H1 (cell line): ENCODE measurements around the gene SERPINB2. TPM values are rescaled to one million over a fixed set of nuclear protein-coding genes. Genes with fewer than 3 reads are reported as not detected.

Experiments
- CTCF ChIA-PET: fragments of 300-600 bp; sonication (Branson Sonifier 250); formaldehyde crosslinking; loops from one replicate; lab custom pipeline; 2021; ENCODE audit not compliant: partially characterized antibody; lab: Charles Lee
- POLR2A ChIA-PET: fragments of 300-600 bp; sonication (Branson Sonifier 250); formaldehyde crosslinking; loops from one replicate; lab custom pipeline; 2021; ENCODE audit warnings: inconsistent platforms; ENCODE audit not compliant: partially characterized antibody; lab: Charles Lee
- DNase-seq, 2 experiments: peaks; one replicate each; pipeline versions ENCODE4 v3.0.0 to v3.0.0-alpha.2; 2010 to 2022; ENCODE audit warnings: low spot score in 2 of 2, low read depth in 1 of 2, mixed read lengths in 1 of 2
- FAIRE-seq: peaks from 2 replicates; lab custom pipeline; 2011; peaks lifted over from hg19 to GRCh38; lab: Jason Lieb, UNC
- H2AFZ ChIP-seq: 2 replicates; pipeline ENCODE4 v1.8.1; 2012; ENCODE audit warnings: low read length, inconsistent platforms
- H2AK5ac ChIP-seq: 2 replicates; pipeline ENCODE4 v1.6.1; 2013; ENCODE audit warnings: low read depth, low read length
- H2BK120ac ChIP-seq: replicated peaks from 2 replicates; pipeline ENCODE3; 2013; ENCODE audit warnings: low read depth, low read length, inconsistent platforms
- H2BK12ac ChIP-seq: 2 replicates; pipeline ENCODE4 v1.6.1; 2013; ENCODE audit warnings: low read depth, low read length
- H2BK15ac ChIP-seq: 2 replicates; pipeline ENCODE4 v1.6.1; 2013; ENCODE audit warnings: low read length
- H2BK20ac ChIP-seq: 2 replicates; pipeline ENCODE4 v1.6.1; 2013; ENCODE audit warnings: low read length
- H2BK5ac ChIP-seq: 2 replicates; pipeline ENCODE4 v1.6.1; 2013; ENCODE audit warnings: low read depth, low read length
- H3K14ac ChIP-seq: 2 replicates; pipeline ENCODE4 v1.6.1; 2013; ENCODE audit warnings: inconsistent platforms; ENCODE audit not compliant: insufficient read length
- H3K18ac ChIP-seq: 2 replicates; pipeline ENCODE4 v1.6.1; 2013; ENCODE audit warnings: low read length; ENCODE audit errors: extremely low read depth
- H3K23ac ChIP-seq: 2 replicates; pipeline ENCODE4 v1.6.1; 2013; ENCODE audit warnings: inconsistent platforms; ENCODE audit not compliant: insufficient read length
- H3K23me2 ChIP-seq: 2 replicates; pipeline ENCODE4 v1.6.1; 2013; ENCODE audit warnings: low read depth, low read length
- H3K27ac ChIP-seq: 2 replicates; pipeline ENCODE4 v1.6.1; 2011; ENCODE audit warnings: low read depth, low read length, inconsistent platforms
- H3K27me3 ChIP-seq, 4 experiments: replicated peaks in 1 of 4; 1 replicate in 1 of 4; 2 replicates in 3 of 4; pipeline versions ENCODE4 v1.6.1 to v1.8.1; 2011 to 2013; ENCODE audit warnings: low read length in 3 of 4, mild to moderate bottlenecking in 3 of 4, inconsistent platforms in 2 of 4, mixed read lengths in 2 of 4, moderate library complexity in 1 of 4; ENCODE audit not compliant: control insufficient read depth in 3 of 4, insufficient read depth in 3 of 4; ENCODE audit errors: extremely low read depth in 1 of 4
- H3K36me3 ChIP-seq, 4 experiments: 2 replicates each; pipeline versions ENCODE4 v1.6.1 to v1.8.1; 2011 to 2013; ENCODE audit warnings: mild to moderate bottlenecking in 4 of 4, low read length in 3 of 4, moderate library complexity in 2 of 4, control low read depth in 1 of 4, inconsistent platforms in 1 of 4; ENCODE audit not compliant: insufficient read depth in 4 of 4, control insufficient read depth in 2 of 4
- H3K4ac ChIP-seq: replicated peaks from 2 replicates; pipeline ENCODE3; 2013; ENCODE audit warnings: low read length, low read depth, mixed read lengths, inconsistent platforms; ENCODE audit not compliant: insufficient read length
- H3K4me1 ChIP-seq, 4 experiments: replicated peaks in 1 of 4; 1 replicate in 1 of 4; 2 replicates in 3 of 4; pipeline versions ENCODE4 v1.6.1 to v1.8.1; 2011 to 2013; ENCODE audit warnings: low read length in 3 of 4, inconsistent platforms in 2 of 4, mixed read lengths in 1 of 4; ENCODE audit not compliant: insufficient read depth in 4 of 4, control insufficient read depth in 3 of 4
- H3K4me2 ChIP-seq, 2 experiments: 2 replicates each; pipeline versions ENCODE4 v1.6.1 to v1.8.1; 2011 to 2013; ENCODE audit warnings: low read depth in 2 of 2, low read length in 2 of 2, control low read depth in 1 of 2, inconsistent platforms in 1 of 2, mild to moderate bottlenecking in 1 of 2; ENCODE audit not compliant: insufficient read depth in 1 of 2
- H3K4me3 ChIP-seq, 4 experiments: fragments of 200-600, 300-600 bp in 1 of 4; sonication (generic), shearing (Covaris generic), sonication (Bioruptor Twin) in 1 of 4; 2 replicates each; pipeline versions ENCODE4 v1.5.1 to v1.8.1; 2011 to 2016; ENCODE audit warnings: low read length in 4 of 4, low read depth in 3 of 4, control low read depth in 2 of 4, inconsistent platforms in 2 of 4, mild to moderate bottlenecking in 2 of 4, mixed read lengths in 1 of 4, moderate library complexity in 1 of 4; ENCODE audit not compliant: insufficient read depth in 2 of 4; ENCODE audit errors: extremely low read depth in 1 of 4
- H3K56ac ChIP-seq: replicated peaks from 2 replicates; pipeline ENCODE3; 2013; ENCODE audit warnings: low read depth, mild to moderate bottlenecking, mixed read lengths, low read length, inconsistent platforms; ENCODE audit not compliant: insufficient read length
- H3K79me1 ChIP-seq: 2 replicates; pipeline ENCODE4 v1.6.1; 2013; ENCODE audit warnings: low read depth, low read length, control low read depth
- H3K79me2 ChIP-seq, 2 experiments: 2 replicates each; pipeline versions ENCODE4 v1.6.1 to v1.8.1; 2012 to 2013; ENCODE audit warnings: low read length in 2 of 2, mild to moderate bottlenecking in 2 of 2, inconsistent platforms in 1 of 2; ENCODE audit not compliant: insufficient read depth in 2 of 2, control insufficient read depth in 1 of 2
- H3K9ac ChIP-seq, 4 experiments: replicated peaks in 1 of 4; 1 replicate in 1 of 4; 2 replicates in 3 of 4; pipeline versions ENCODE4 v1.6.1 to v1.8.1; 2011 to 2013; ENCODE audit warnings: low read depth in 3 of 4, low read length in 3 of 4, control low read depth in 2 of 4, mild to moderate bottlenecking in 2 of 4, moderate library complexity in 2 of 4, inconsistent platforms in 1 of 4; ENCODE audit errors: extremely low read depth in 1 of 4
- H3K9me3 ChIP-seq, 2 experiments: 2 replicates each; pipeline versions ENCODE4 v1.6.1 to v1.8.1; 2012 to 2013; ENCODE audit warnings: mild to moderate bottlenecking in 2 of 2, moderate library complexity in 2 of 2, control low read depth in 1 of 2, inconsistent platforms in 1 of 2, low read depth in 1 of 2, low read length in 1 of 2, mixed read lengths in 1 of 2; ENCODE audit not compliant: insufficient read depth in 2 of 2
- H4K20me1 ChIP-seq, 2 experiments: replicated peaks in 1 of 2; 2 replicates each; pipeline versions ENCODE3 to v1.8.1; 2011 to 2013; ENCODE audit warnings: inconsistent platforms in 2 of 2, low read length in 2 of 2, mild to moderate bottlenecking in 1 of 2; ENCODE audit not compliant: insufficient read depth in 2 of 2, control insufficient read depth in 1 of 2
- H4K5ac ChIP-seq: 2 replicates; pipeline ENCODE4 v1.6.1; 2013; ENCODE audit warnings: low read length, low read depth, mixed read lengths, inconsistent platforms; ENCODE audit not compliant: insufficient read length
- H4K8ac ChIP-seq: 2 replicates; pipeline ENCODE4 v1.8.0; 2013; ENCODE audit warnings: mild to moderate bottlenecking, moderate library complexity, low read length, inconsistent platforms; ENCODE audit not compliant: insufficient read depth; ENCODE audit errors: extremely low read depth
- H4K91ac ChIP-seq: replicated peaks from 2 replicates; pipeline ENCODE3; 2013; ENCODE audit warnings: low read length, mixed read lengths, inconsistent platforms; ENCODE audit not compliant: insufficient read length
- CHD2 ChIP-seq: IDR thresholded peaks from 2 replicates; pipeline ENCODE4 v1.6.1; 2012; ENCODE audit warnings: low read length, improper control_type of control experiment
- CTCF ChIP-seq, 3 experiments: IDR thresholded peaks; 1 replicate in 2 of 3; 2 replicates in 1 of 3; pipeline versions ENCODE4 v1.5.1 to v1.6.1; 2011; ENCODE audit warnings: low read length in 3 of 3, mild to moderate bottlenecking in 3 of 3, inconsistent platforms in 2 of 3, low read depth in 1 of 3, moderate library complexity in 1 of 3; ENCODE audit not compliant: insufficient read depth in 1 of 3; ENCODE audit errors: control extremely low read depth in 1 of 3
- EP300 ChIP-seq, 2 experiments: IDR thresholded peaks; 1 replicate in 1 of 2; 2 replicates in 1 of 2; pipeline ENCODE4 v1.6.1; 2011 to 2012; ENCODE audit warnings: low read depth in 2 of 2, low read length in 2 of 2, mild to moderate bottlenecking in 2 of 2, borderline replicate concordance in 1 of 2, inconsistent platforms in 1 of 2, moderate library complexity in 1 of 2
- JUND ChIP-seq: IDR thresholded peaks from 2 replicates; pipeline ENCODE4 v1.6.1; 2011; ENCODE audit warnings: mild to moderate bottlenecking, improper control_type of control experiment, low read length
- NRF1 ChIP-seq: IDR thresholded peaks from 2 replicates; pipeline ENCODE4 v1.6.1; 2011; ENCODE audit warnings: mild to moderate bottlenecking, low read depth, low read length, improper control_type of control experiment
- YY1 ChIP-seq: IDR thresholded peaks from 2 replicates; pipeline ENCODE4 v1.6.1; 2011; ENCODE audit warnings: low read depth, mild to moderate bottlenecking, low read length
- WGBS, 2 experiments: shearing (Covaris generic) in 1 of 2; methylation state at CpG; one replicate each; pipeline versions ENCODE4 v1.1.6 to v1.1.7; 2013 to 2015; ENCODE audit warnings: low lambda C conversion rate in 2 of 2, mixed read lengths in 2 of 2, inconsistent platforms in 1 of 2, low coverage in 1 of 2, missing lambda C conversion rate in 1 of 2; ENCODE audit not compliant: insufficient replicate concordance in 2 of 2, insufficient coverage in 1 of 2, insufficient read length in 1 of 2; ENCODE audit errors: extremely low coverage in 1 of 2, missing lambda C conversion rate in 1 of 2; 5-methylcytosine and 5-hydroxymethylcytosine counted together
- polyA plus RNA-seq, 7 experiments: library from polyadenylated mRNA; depleted of rRNA in 3 of 7; stranded (reverse) in 5 of 7; unstranded in 2 of 7; fragments of >200 nt in 5 of 7; fragments of 200-250 nt in 2 of 7; gene quantifications; 1 replicate in 5 of 7; 2 replicates in 1 of 7; 4 replicates in 1 of 7; pipeline versions ENCODE4 v1.2.1 to v1.2.3, GENCODE V29; 2011 to 2013; ENCODE audit warnings: missing spikeins in 2 of 7, mixed read lengths in 2 of 7
- total RNA-seq: library from RNA; stranded (reverse); fragmentation: NEBNext Ultra II Directional; extraction: Animal tissue kit (Norgen Biotek cat#: 25700); gene quantifications from 2 replicates; pipeline ENCODE4 v1.2.1, GENCODE V29; 2021
- TF ChIP-seq, protein P1 (sequence below): IDR thresholded peaks from 2 replicates; pipeline ENCODE4 v1.6.1; 2012; ENCODE audit warnings: inconsistent platforms
- TF ChIP-seq, protein P2 (sequence below): IDR thresholded peaks from 2 replicates; pipeline ENCODE4 v1.6.1; 2012; ENCODE audit warnings: low read length, inconsistent platforms

Gene SERPINB2
- total and polyA plus RNA-seq, 2 of the 8 experiments (the other 6 are each of a cell fraction or from before 2014, with no cell fraction given): not detected

DNA sequence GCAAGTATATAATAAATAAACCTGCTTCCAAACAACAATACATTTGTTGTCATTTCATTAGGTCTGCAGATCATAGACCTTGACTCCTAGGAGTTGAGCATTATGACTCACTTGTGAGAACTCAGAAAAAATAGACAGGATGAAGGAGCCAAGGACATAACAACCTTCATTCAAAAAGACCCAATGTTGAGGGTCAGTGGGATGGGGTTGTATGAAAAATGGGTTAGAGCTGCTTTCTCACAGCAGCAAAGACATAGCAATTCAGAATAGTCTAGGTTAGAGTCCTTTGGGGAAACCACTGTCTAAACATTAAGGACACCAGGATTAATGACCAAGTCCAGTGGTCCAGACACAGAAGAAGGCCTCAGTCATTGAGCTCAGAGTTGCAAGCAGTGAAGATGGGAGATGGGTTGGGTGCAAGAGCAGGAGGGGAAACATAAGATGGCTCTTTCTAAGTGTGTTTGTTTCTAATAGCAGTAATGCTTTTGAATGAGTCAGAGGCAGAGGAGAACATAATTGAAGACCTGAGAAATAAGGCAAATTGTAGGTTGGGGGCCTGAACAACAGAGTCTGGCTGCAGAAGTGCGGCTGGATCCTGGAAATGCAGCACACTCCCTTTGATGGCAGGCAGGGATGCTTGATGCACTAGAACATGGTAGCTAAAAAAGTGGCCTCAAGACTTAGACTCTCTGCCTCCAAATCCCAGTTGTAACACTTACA, 16.5 kb downstream of the SERPINB2 start:
- FAIRE-seq (no peak), DNase-seq (no peak)
- no peak overlapping the region for H3K18ac ChIP-seq
- no peak overlapping the region for H3K14ac ChIP-seq
- no peak overlapping the region for H3K4me2 ChIP-seq
- no peaks in the 10 kb centered on the region for H3K36me3 ChIP-seq
- H3K23ac ChIP-seq: no peak overlapping the region
- H3K79me2 ChIP-seq: no peaks in the 10 kb centered on the region
- H3K56ac ChIP-seq: no peak overlapping the region
- WGBS, 2 experiments: 77% methylated on average over 1 of the region's 1 CpG; no CpG with 5 or more reads in 1 of the 2 experiments
- no peak overlapping the region for H2AK5ac ChIP-seq
- no peak overlapping the region for H4K91ac ChIP-seq
- no peak overlapping the region for H3K4ac ChIP-seq
- H4K20me1 ChIP-seq: no peaks in the 10 kb centered on the region
- H2BK12ac ChIP-seq: no peak overlapping the region
- ChIA-PET POLR2A (no interaction called here), CTCF (no interaction called here)
- no peak overlapping the region for H2AFZ ChIP-seq
- H3K4me3 ChIP-seq: no peak overlapping the region
- no peak overlapping the region for H3K9ac ChIP-seq
- no peaks in the 10 kb centered on the region for H3K79me1 ChIP-seq
- no peaks in the 10 kb centered on the region for H3K23me2 ChIP-seq
- no peaks in the 10 kb centered on the region for H3K27me3 ChIP-seq
- H2BK20ac ChIP-seq: no peak overlapping the region
- H2BK15ac ChIP-seq: no peak overlapping the region
- peaks cover 0 to 7% of the 10 kb centered on the region in 2 experiments; a peak in 1 of 4 replicates for H3K9me3 ChIP-seq
- H3K4me1 ChIP-seq: peaks cover 0 to 2% (median 0%) of the 10 kb centered on the region in 4 experiments; a peak in 1 of 7 replicates
- H4K5ac ChIP-seq: no peak overlapping the region
- no peak overlapping the region for H2BK5ac ChIP-seq
- no peak overlapping the region for H4K8ac ChIP-seq
- H2BK120ac ChIP-seq: no peak overlapping the region
- no peak overlapping the region for H3K27ac ChIP-seq
- TF ChIP-seq NRF1 (no peak), CTCF (IDR thresholded peaks at IDR 0.05; ENCODE audit: control extremely low read depth in 1 of 3, insufficient read depth in 1 of 3, low read depth in 1 of 3, low read length in 3 of 3) (no peak), YY1 (no peak), CHD2 (no peak), JUND (no peak), EP300 (IDR thresholded peaks at IDR 0.05; ENCODE audit: borderline replicate concordance in 1 of 2, low read depth in 2 of 2, low read length in 2 of 2) (no peak)
- TF ChIP-seq, protein P1, sequence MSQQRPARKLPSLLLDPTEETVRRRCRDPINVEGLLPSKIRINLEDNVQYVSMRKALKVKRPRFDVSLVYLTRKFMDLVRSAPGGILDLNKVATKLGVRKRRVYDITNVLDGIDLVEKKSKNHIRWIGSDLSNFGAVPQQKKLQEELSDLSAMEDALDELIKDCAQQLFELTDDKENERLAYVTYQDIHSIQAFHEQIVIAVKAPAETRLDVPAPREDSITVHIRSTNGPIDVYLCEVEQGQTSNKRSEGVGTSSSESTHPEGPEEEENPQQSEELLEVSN: no peak
- TF ChIP-seq, protein P2, sequence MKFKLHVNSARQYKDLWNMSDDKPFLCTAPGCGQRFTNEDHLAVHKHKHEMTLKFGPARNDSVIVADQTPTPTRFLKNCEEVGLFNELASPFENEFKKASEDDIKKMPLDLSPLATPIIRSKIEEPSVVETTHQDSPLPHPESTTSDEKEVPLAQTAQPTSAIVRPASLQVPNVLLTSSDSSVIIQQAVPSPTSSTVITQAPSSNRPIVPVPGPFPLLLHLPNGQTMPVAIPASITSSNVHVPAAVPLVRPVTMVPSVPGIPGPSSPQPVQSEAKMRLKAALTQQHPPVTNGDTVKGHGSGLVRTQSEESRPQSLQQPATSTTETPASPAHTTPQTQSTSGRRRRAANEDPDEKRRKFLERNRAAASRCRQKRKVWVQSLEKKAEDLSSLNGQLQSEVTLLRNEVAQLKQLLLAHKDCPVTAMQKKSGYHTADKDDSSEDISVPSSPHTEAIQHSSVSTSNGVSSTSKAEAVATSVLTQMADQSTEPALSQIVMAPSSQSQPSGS: no peak
